Right ventricle myocardium inferior (tissue), 1 donor: ENCODE measurements around the gene P4HA2. TPM values are rescaled to one million over a fixed set of nuclear protein-coding genes. Genes with fewer than 3 reads are reported as not detected.
A peak's percentile ranks its signal among the peaks of the same experiment; 100 is the strongest.

Source experiments
- ATAC-seq: fragments of 200-7000 bp; cut with Tn5 transposase; one replicate; pipeline ENCODE4 v1.9.1; 2020; ENCODE audit warnings: mild to moderate bottlenecking, moderate library complexity
- DNase-seq: peaks from one replicate; pipeline ENCODE4 v3.0.0; 2021; ENCODE audit errors: missing footprints
- intact Hi-C: fragments of 100-400 bp; cut with DNase I; formaldehyde crosslinking; loops from one replicate; pipeline ENCODE4 v1.11.0; 2022
- total RNA-seq: library from RNA; stranded (reverse); fragmentation: NEBNext Ultra II Directional; extraction: Animal tissue kit (Norgen Biotek cat#: 25700); gene quantifications from one replicate; pipeline ENCODE4 v1.2.1, GENCODE V29; 2021
- donor health status: DM: no; HTN: yes; CAD: no; lungs with severe emphysema.

Gene P4HA2
- total RNA-seq, 1 donor from 2014 or later: 88.7 TPM

DNA sequence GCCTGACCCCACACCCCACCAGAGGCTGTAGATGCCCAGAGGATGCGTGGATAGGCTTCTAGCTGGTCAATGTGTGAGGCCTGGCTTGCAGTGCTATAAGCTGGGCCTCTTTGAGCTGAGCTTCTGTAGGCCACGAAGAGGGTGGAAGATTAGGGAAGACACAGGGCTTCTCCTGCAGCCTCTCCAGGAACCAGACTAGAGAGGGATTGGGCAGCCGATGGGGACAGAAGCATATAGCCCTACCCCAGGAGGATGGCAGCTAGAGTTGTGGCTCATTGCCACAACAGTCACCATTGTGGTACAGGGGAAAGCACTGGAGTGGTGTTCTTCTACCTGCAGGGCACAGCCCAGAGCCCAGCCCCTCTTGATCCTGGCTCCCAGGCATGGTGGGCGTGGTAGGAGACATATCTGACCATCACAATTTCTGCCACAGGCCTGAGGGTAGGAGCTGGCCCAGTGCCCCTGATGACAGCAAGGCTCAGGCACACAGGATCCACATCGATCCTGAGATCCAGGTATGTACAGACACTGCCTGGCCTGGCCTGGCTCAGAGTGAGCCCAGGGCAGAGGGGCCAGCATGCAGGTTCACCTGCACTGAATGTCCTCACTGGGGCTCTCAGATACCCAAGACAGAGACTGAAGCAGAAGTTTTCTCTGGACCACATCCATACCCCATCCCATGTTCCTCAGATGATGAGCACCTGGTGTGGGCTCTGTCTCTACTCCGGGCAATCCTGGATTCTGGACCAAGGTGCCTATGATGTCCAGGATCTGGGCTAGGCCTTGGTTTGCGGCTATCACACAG, 38.6 kb upstream of the P4HA2 start:
- intact Hi-C loops: no loop called here
- DNase-seq (no peak), ATAC-seq (no peak)

DNA sequence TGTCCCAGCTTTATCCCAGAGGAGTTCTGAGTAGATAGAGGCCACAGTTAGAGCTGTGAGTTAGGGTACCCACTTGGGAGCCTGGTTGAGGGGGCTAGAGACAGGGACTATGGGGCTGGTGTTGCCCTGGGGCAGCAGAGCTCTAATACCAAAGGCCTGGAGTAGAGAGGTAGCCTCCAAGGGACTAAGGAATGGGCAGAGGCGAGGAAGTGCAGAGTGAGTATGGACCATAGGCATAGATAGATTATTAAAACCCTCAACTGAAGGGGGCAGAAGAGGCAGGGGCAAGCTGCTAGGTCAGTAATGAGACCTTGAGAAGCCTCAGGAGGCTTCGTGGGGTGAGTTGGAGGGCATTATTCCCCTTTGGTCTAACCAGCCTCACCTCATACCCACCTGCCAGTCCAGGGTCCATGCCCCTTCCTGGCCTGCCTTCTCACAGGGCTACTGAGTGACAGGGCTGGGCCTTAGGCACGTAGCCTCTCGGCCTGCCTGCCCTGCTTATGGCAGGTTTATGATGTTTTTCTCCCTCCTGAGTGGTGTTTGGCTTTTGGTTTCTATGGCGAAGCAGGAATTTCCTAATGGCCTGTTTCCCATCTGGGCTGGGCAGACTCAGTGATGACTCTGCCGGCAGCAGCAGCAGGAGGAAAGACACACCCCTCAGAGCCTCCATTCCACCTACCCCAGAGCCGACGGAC, 37.8 kb upstream of the P4HA2 start:
- intact Hi-C loops: no loop called here
- DNase-seq (no peak), ATAC-seq (peak; percentile 30)

DNA sequence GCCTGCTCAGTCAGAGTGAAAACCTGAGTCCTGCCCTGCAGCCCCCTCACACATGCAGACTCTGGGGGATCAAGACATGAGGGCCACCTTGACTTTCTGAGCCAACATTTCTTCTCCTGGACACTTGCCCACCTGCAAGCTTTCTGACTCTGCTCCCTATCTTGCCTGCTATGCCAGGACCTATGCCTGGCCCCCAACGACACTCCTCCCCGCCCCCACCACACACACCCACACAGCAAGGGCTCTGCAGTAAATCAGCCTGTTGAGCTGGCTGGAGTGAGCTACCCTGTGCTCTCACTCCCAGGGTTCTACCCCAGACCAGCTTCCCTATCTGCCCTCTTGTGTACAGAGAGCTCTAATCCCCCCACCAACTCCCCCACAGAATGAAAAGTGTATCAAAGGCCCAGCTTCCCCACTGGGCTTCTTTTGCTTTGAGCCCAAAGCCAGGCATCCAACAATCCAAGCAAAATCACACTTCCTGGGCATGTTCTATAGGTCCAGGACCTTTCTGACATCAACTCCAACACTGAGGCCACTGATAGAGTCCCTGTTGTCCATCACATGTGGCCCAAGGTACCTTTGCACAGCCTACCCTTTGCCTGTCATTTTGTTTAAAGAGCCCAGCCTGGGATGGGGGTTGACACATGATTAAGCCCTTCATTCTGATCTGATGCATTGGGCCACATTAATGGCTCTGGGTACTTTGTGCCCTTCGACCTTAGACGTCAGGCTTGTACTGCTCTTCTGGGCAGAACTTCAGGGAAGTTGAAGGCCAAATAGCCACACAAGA, 37.1 kb upstream of the P4HA2 start:
- DNase-seq: no peak
- intact Hi-C loops: no loop called here
- no peak for ATAC-seq

DNA sequence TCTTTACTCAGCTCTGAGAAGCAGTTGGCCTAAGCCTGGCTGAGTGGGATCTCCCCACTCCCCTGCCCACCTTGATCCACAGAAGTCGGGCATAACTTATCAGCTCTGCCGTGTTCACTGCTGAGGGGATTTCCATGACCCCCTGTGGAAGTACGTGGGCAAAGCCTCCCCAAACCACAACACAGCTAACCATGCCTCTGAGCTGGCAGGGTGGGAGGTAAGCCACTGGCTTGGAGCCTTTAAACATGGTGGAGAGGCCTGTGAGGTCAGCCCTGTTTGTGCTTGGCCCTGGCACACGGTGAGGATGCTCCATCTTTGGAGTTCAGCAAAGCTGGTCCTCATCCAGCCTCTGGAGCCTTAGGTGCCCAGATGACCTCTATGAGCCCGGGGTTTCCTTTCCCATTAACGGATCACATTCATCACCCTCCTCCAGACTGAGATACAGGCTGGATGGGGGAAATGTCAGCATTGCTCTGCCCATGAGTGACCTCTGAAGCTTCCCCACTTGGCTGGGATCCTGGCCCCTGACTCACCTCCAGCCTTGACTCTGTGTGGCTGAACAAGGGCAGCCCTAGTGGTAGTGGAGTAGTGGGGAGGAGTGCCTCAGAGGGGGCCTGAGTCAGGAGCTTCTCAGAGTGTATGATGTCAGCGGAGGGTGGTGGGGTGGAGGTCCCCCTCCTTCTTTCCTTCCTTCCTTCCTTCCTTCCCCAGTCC, 36.1 kb upstream of the P4HA2 start:
- intact Hi-C loops: no loop called here

DNA sequence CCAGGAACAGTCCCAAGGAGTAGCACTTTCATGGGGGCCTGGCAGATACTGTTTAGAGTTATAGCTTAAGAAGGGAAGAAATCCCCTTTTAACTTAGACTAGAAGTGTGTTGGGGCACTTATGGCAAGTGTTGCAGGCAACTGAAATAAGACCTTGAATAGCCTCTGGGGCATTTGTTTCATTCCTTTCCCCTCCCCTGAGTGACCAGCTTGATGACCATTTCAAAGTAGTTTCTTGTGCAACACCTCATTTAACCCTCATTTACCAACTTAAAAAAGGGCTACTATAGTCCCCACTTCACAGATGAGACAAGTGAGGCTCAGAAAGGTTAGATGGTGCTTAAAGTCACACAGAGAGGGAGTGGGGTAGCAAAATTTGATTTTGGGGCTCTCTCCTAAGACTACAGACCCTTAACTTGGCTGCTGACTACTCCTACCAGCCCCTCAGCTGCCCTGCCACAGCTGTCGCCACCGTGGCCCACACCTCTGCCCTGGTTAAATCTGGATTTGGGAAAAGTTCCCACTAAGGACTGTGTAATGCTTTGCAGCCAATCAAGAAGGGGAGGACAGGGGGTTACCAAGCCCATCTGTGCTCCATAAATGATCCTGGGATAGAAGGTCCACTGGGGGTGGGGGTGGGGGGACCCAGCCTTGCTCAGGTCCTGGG, 35.4 kb upstream of the P4HA2 start:
- no peak for DNase-seq
- no peak for ATAC-seq
- intact Hi-C loops: no loop called here

More for the DNA sequence above, 36.1 kb upstream of the P4HA2 start:
- ATAC-seq (no peak), DNase-seq (no peak)

DNA sequence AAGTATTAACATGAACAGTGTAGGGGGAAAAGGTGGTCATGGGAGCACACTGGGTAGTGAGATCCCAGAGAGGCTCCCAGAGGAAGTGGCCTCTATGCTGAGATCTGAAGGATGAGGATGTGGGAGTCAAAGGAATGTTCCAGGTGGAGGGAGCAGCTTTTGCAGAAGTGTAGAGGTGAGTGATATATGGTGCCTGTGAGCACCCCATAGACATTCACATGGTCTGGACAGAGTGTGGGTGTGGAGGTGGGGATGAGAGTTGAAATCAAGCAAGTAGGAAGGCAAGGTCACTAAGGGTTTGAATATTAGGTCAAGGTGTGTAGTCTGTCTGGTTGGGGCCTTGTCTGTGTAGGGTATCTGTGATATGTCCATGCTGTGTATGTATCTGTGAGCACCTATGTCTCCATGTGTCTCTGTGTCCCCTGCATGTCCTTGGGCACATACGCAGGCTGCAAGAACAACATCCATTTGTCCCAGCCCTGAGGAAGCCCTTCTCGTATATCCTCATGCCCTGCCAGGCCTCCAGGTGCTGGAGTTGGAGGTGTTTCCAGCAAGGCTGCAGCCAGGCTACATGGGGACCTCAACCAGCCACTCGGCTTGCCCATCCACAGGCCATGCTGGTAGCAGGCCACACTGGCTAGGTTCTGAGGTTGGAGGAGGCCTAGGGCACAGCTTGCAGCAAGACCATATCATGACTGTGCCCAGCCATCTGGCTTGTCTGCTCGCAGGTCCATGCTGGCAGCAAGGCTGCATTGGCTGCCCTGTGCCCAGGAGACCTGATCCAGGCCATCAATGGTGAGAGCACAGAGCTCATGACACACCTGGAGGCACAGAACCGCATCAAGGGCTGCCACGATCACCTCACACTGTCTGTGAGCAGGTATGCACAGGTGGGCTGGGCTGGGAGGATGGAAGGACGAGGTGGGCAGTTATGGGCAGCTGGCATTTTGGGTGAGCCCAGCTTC, 34.5 kb upstream of the P4HA2 start:
- no peak for DNase-seq

DNA sequence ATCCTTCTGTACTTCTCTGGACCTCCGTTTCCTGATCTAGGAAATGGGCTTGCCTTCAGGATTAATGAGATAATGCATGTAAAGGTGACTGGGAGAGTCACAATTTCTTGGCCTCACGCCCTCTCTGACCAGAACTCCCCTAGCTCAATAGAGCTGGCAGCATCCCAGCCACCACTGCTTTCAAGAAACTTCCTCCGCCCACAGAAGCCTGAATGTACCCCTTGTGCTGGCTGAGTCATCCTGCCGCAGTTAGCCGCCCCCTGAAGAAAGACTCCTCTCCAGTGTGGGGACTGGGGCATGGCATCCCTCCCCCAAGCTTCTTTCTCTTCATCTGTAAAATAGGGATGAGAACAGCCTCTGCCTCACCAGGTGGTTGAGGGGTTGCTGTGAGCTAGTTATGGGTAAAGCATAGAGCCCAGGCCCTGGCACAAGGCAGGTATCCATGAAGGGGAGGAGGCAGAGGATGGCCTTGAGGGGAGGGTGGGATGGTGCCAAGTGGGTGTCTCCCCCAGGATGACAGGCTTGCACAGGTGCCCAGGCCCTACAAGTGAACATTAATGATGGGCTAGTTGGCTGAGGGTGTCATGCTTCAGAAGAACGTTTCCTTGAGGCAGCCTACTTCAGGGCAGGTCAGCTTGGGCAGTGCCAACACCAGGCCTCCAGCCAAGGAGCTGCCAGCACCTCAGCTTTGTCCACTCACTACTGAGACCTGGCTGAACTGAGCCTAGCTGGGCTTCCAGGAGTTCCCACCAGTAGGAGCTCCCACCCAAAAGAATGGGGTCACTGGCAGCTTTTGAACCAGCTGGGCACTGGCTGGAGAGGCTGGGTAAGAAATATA, 33.3 kb upstream of the P4HA2 start:
- DNase-seq (no peak), ATAC-seq (no peak)
- intact Hi-C loops: no loop called here

More for the DNA sequence above, 34.5 kb upstream of the P4HA2 start:
- intact Hi-C loops: no loop called here
- no peak for ATAC-seq

DNA sequence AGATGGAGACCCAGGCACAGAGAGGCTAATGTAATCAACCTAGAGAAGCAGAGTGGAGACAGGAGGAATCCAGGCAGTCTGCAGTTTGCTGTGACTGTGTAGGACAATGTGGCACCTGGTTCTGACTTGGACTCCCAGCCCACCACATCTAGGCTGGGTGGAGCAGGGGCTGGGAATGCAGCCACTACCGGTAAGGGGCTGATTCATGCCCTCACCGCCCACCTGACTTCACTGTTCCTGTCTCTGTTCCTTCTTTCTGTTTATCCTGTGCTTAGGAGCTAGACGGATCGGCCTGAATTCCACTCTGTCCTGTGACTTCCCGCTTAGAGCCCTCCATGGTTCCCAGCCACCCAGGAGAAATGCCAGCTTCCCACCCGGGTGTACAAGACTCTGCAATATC, 32.4 kb upstream of the P4HA2 start:
- DNase-seq: no peak
- intact Hi-C loops: no loop called here
- ATAC-seq: no peak

DNA sequence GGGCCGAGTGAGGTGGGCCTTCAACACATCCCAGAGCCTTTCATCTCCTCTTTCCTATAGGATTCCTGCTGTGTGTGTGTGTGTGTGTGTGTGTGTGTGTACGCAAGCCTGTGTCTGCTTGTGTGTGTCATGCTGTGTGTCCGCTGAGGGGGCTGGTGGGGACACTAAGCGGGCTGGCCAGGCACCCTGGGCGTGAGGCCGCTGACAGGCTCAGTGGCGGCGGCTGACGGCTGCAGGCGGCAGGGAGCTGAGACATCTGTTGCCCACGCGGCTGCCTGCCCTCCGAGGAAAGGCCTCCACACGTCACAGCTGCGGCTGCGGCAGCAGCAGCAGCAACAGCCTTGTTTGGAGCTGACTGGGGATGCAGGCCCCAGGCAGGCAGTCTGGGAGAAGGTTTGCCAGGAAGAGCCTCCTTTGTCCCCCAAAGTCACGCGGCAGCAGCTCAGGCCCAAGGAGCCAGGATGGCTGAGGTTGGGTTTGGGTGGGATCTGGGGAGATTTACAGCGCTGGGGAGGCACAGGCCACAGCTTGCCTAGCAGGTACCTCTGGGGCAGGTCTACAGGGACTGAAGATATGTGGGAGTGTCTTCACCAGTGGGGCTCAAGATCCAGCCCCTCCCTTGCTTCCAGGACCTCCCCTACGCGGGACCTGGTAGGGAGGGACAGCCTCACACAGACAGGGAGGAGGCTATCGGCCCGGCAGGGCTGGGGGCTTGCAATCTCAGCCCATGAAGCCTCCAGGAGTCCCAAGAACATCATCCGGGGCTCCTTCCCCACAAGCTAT, 31.6 kb upstream of the P4HA2 start:
- peak; percentile 68 for ATAC-seq
- peak; percentile 87 for DNase-seq
- intact Hi-C loops: no loop called here

DNA sequence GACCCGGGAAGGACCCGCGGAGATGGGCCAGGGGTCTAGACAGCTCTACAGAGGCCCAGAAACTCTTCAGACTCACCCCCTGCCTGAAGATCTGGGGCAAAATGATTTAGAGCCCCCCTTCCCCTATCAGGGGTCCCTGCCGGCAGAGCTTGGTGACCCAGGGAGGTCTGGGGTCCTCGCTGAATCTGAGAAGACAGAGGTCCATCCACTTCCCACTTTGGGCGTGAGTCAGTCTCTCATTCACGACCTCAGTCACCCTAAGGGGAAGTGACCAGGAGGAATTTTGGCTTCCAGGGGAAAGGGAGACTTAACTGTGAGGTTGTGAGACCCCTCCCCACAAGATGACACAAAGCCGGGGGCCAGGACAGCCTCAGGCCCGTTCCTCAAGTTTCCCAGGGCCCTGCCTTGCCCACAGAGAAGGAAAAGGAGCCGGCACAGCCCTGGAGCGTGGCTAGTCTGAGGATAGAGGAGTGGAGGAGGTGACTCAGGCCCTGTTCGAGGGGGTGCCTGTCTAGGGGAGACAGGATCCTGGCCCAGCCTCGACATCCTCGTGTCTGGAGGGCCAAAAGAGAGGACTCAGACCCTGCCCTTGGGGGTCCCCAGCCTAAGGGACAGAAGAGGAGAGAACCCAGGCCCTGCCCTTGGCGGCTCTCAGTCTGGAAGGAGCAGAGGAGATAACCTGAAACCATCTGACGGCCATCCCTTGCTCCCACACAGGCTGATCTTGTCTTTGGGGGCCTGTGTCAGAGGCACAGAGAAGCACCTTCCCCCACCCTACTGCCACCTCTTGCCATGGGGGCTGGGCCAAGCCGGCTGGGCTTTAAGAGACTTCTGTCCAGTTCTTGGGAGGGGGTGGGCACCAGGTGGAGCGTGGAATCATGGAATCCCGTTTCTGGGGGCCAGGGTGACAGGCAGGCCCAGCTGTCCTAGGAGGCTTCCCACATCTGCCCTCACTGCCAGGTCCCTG, 30.7 kb upstream of the P4HA2 start:
- DNase-seq (no peak), ATAC-seq (no peak)
- intact Hi-C loops: no loop called here

DNA sequence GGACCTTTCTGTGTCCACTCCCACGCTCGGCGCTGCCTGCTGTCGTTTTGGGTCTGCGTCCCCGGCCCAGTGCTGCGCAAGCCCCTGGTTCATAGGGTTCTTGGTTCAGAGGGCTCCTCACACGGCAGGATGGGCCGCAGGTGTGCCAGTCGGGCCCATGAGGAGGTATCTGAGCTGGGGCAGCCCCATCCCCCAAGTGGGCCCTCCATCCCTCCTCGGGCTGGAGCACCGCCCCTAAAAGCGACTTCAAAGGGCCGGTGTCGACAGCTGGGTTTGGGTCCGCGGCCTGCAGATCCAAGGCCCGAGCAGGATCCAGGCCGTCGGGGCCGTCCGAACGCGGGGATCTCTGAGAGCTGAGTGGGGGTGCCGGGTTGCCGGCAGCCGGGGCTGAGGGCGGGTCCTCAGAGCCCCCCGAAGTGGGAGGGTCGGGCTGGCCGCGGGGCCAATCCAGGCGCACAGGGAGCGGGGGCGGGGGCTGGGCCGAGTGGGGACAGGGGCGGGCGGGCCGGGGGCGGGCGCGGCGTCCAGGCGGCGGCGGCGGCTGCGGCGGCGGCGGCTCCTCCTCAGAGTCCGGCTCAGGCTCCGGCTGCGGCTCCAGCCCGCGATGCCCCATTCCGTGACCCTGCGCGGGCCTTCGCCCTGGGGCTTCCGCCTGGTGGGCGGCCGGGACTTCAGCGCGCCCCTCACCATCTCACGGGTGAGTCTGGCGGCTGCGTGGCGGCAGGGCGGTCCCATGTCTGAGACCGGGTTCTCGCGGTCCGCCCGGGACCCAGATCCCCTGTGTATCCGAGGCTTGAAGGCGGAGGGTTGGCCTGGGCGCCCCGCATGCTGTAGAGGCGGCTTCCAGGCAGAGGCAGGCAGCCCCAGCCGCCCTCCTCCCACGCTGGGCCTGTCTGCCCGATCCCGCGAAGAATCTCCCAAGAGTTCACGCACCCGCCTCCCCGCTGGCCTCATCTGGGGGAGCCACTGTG, 29.8 kb upstream of the P4HA2 start, which contains the start of gene PDLIM4:
Gene PDLIM4, plus strand, starts transcription at position 566 of the 971 bp plus-strand sequence. Its CDS starts 39 bp downstream, at position 605.
- no peak for DNase-seq
- ATAC-seq: peak; percentile 17

DNA sequence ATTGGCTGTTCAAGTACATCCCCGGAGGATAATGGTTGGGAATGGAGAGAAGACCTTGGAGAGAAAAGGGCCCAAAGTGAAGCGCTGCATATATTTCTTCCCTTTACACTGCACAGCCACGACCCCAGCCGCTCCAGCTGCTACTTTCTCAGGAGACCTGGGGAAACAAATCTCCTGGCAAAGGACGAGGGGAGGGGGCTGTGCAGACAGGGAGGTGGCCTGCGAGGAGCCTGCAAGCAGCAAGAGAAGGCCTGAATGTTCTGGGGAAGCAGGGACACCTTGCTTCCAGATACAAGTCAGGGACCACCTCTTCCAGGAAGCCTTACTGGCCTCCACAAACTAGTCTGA, 29.1 kb upstream of the P4HA2 start:
- DNase-seq: no peak
- no peak for ATAC-seq
- intact Hi-C loops: no loop called here

More for the DNA sequence above, 29.8 kb upstream of the P4HA2 start, which contains the start of gene PDLIM4:
- intact Hi-C loops: no loop called here

DNA sequence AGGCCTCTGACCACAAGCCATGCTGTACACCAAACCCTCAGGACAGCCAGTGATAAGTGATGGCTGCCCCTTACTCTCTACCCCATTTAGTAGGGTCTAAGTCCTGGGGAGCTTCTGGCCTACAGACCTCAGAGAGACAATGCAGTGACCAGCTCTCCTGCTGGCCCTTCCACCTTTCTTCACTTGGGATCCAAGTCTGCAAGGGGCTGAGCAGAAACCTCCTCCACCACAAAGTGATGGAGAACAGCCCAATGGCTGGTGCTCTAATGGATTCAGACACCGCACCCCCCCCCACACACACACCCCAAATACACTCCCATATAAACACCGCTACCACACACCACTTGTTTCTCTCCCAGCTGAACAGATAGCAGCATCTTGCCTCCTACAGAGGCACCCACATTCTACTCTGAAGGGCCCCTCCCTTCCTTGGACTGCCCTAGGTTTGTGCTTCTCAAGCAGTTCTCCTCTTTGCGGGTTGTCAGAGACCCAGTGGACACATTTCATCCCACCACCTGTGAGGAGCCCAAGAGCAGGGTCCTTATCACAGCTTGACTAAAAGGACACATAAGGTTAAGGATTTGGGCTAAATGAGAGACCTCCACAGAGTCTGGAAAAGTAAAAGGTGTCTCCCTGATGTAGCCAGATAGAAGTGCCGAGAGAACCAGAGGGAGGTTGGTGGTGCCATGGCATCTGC, 28.6 kb upstream of the P4HA2 start:
- intact Hi-C loops: no loop called here
- DNase-seq (no peak), ATAC-seq (no peak)
